Right lobe of liver (tissue), 6 donors: ENCODE data around the gene NEDD4L. TPM values are rescaled to one million over a fixed set of nuclear protein-coding genes. Genes with fewer than 3 reads are reported as not detected.

Experiments
- ATAC-seq, 4 donors: fragments of 200-7000 bp; cut with Tn5 transposase; one replicate each; pipeline ENCODE4 v1.9.1; 2020; ENCODE audit warnings: mild to moderate bottlenecking in 4 of 4, moderate library complexity in 4 of 4
- DNase-seq, 3 donors: peaks; one replicate each; pipeline ENCODE4 v3.0.0-alpha.2; 2020
- H3K27ac ChIP-seq, 3 donors: fragments of 200-600 bp; one replicate each; pipeline ENCODE4 v1.8.0; 2022
- H3K27me3 ChIP-seq, 2 donors: fragments of 200-600 bp; one replicate each; pipeline ENCODE4 v1.8.0; 2022
- H3K36me3 ChIP-seq, 4 donors: fragments of 200-600 bp; sonication (generic) in 1 of 4; one replicate each; pipeline versions ENCODE4 v1.5.1 to v1.8.0; 2017 to 2022; ENCODE audit warnings: control low read depth in 1 of 4
- H3K4me1 ChIP-seq, 4 donors: fragments of 200-600 bp; sonication (generic) in 1 of 4; one replicate each; pipeline versions ENCODE4 v1.5.1 to v1.8.0; 2017 to 2022; ENCODE audit warnings: control low read depth in 1 of 4
- H3K4me3 ChIP-seq, 3 donors: fragments of 200-600 bp; one replicate each; pipeline ENCODE4 v1.8.0; 2022
- H3K9me3 ChIP-seq, 4 donors: fragments of 200-600 bp; sonication (generic) in 1 of 4; one replicate each; pipeline versions ENCODE4 v1.5.1 to v1.8.0; 2017 to 2022; ENCODE audit warnings: control low read depth in 1 of 4
- CTCF ChIP-seq, 4 donors: fragments of 200-600 bp in 3 of 4; fragments of 450-650 bp in 1 of 4; IDR thresholded peaks; one replicate each; pipeline versions ENCODE4 v1.5.1 to v1.8.0; 2016 to 2022; ENCODE audit warnings: antibody characterized with exemption in 4 of 4, mild to moderate bottlenecking in 2 of 4
- POLR2A ChIP-seq: fragments of 450-650 bp; IDR thresholded peaks from one replicate; pipeline ENCODE4 v1.6.1; 2017; ENCODE audit warnings: antibody characterized with exemption, mild to moderate bottlenecking
- WGBS: methylation state at CpG from one replicate; pipeline ENCODE4 v1.1.6; 2018; ENCODE audit warnings: low coverage, low lambda C conversion rate; ENCODE audit not compliant: insufficient coverage; ENCODE audit errors: missing lambda C conversion rate; 5-methylcytosine and 5-hydroxymethylcytosine counted together
- intact Hi-C, 2 donors: fragments of 100-400 bp; cut with DNase I; formaldehyde crosslinking; loops; one replicate each; pipeline versions ENCODE4 v1.11.2 to v1.14.1; 2022
- total RNA-seq, 6 experiments: library from RNA; depleted of rRNA in 2 of 6; stranded (reverse); fragments of >200 nt in 2 of 6; fragmentation: NEBNext Ultra II Directional in 3 of 6; extraction: Animal tissue kit (Norgen Biotek cat#: 25700) in 3 of 6; gene quantifications; one replicate each; pipeline versions ENCODE4 v1.1.0 to v1.2.4, GENCODE V29; 2016 to 2023
- donor health status: DM: no; HTN: yes; CAD: no.
- donor health status: DM: no; HTN: no; CAD: no.
- donor health status: DM: no; HTN: no; CAD: no.
- donor health status: DM: no; HTN: yes; CAD: no.
- donor health status: DM: no; HTN: yes; CAD: no.

NEDD4L gene
- total RNA-seq, 6 experiments from 2014 or later = 21.5 to 41.0 (median 33.2) TPM

GRCh38 chr18:58051765-58052460 is 7.9 kb downstream of the NEDD4L start:
- ATAC-seq = peak; percentile 52 to 68 (median 63)
- Histone ChIP-seq H3K27ac (no peak overlapping the region), H3K4me3 (no peak overlapping the region), H3K27me3 (no peaks in the 10 kb centered on the region), H3K9me3 (no peaks in the 10 kb centered on the region), H3K36me3 (no peaks in the 10 kb centered on the region), H3K4me1 (peaks cover 0 to 11% (median 0%) of the 10 kb centered on the region in 4 donors)
- TF ChIP-seq POLR2A (no peak), CTCF (IDR thresholded peaks at IDR 0.05) (peak; percentile 26 to 44 (median 37))
- DNase-seq = no peak
- 19% methylated on average over 4 of the region's 4 CpGs for WGBS
- intact Hi-C loops = no loop called here

GRCh38 chr18:58052960-58053359 is 8.9 kb downstream of the NEDD4L start:
- no peak overlapping the region for H3K27ac ChIP-seq
- peaks cover 0 to 8% (median 0%) of the 10 kb centered on the region in 4 donors for H3K4me1 ChIP-seq
- H3K4me3 ChIP-seq = no peak overlapping the region
- H3K36me3 ChIP-seq = no peaks in the 10 kb centered on the region
- H3K9me3 ChIP-seq = no peaks in the 10 kb centered on the region
- TF ChIP-seq CTCF (IDR thresholded peaks at IDR 0.05) (no peak), POLR2A (no peak)
- no peaks in the 10 kb centered on the region for H3K27me3 ChIP-seq
- ATAC-seq (no peak), DNase-seq (no peak)
- intact Hi-C loops = no loop called here
- 83% methylated on average over 2 of the region's 3 CpGs for WGBS

GRCh38 chr18:58054041-58054781 is 10.2 kb downstream of the NEDD4L start:
- H3K27me3 ChIP-seq = no peaks in the 10 kb centered on the region
- peaks cover 0 to 8% (median 0%) of the 10 kb centered on the region in 4 donors for H3K4me1 ChIP-seq
- H3K9me3 ChIP-seq = no peaks in the 10 kb centered on the region
- no peak for TF ChIP-seq POLR2A
- no peak for TF ChIP-seq CTCF (IDR thresholded peaks at IDR 0.05)
- H3K36me3 ChIP-seq = no peaks in the 10 kb centered on the region
- no peak overlapping the region for H3K27ac ChIP-seq
- ATAC-seq = peak; percentile 38 to 59 (median 52)
- 59% methylated on average over 8 of the region's 8 CpGs for WGBS
- H3K4me3 ChIP-seq = no peak overlapping the region
- peak in 2 of 3 donors; percentile 35 to 55 for DNase-seq
- intact Hi-C loops = no loop called here

GRCh38 chr18:58055890-58056558 is 12.0 kb downstream of the NEDD4L start:
- DNase-seq = no peak
- Histone ChIP-seq H3K27me3 (no peaks in the 10 kb centered on the region), H3K9me3 (no peaks in the 10 kb centered on the region), H3K36me3 (no peaks in the 10 kb centered on the region), H3K27ac (no peak overlapping the region), H3K4me3 (no peak overlapping the region), H3K4me1 (peaks cover 0 to 8% (median 0%) of the 10 kb centered on the region in 4 donors)
- WGBS = 96% methylated on average over 4 of the region's 4 CpGs
- intact Hi-C loops = no loop called here
- no peak for TF ChIP-seq POLR2A
- TF ChIP-seq CTCF (IDR thresholded peaks at IDR 0.05) = no peak
- no peak for ATAC-seq
